ENCODE measurements around the gene FUBP3.
A peak's percentile ranks its signal among the peaks of the same experiment; 100 is the strongest.
"Not testable (repeated sequence)": the region's sequence is repeated elsewhere in the genome, so short reads cannot be mapped to it uniquely, and the experiment has no call there.

FUBP3 gene

GRCh38 chr9:130664251-130665028 is 85.1 kb downstream of the FUBP3 start, which contains the start of gene PRDM12:
Gene PRDM12 (plus strand): TSS chr9:130664594. CDS start chr9:130664654, 60 bp downstream.
- DNase-seq, result no peak

GRCh38 chr9:130665029-130665430 is 85.7 kb downstream of the FUBP3 start:
- DNase-seq, result no peak

DNA sequence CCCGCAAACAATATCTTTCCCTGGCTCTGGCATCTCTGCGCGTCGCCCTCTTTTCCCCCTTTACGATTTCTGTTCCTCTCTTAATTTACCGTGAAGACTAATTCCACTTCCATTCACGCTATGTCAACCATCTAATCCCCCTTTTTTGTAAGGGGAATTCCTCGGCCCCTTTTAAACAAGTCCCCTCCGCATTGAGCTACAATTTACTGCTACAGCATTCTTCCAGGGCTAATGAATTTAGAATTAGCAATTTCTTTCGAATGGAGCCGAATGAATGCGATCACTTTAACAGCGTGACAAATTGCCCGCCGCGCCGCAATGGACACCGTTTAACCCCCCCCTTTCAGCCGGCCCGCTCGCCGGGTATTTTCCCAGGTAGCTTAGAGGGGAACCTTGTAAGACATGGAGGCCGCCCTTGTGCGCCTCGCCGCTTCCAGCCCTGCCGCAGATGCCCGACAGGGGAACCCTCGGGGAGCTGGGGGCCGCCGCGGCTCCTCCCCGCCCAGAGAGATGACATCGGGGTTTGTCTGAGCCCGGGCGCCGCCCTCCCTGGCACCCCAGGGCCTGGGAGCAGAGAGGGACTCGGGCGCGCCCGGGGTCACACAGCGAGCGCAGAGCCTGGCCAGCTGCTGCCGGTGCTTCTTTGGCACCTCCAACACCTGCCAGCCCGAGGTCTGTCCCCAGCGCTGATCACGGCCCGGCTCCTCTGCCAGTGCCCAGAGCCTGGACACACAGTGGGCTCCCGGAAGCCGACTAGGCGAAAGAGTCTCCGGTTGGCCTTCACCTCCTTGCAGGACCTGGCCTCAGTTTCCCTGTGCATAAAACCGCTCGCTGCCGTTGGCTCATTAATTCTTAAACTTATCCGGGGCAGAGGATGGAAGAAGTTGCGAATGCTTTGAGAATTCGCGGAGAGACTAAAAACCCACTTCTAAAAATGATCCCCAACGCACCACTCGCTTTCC is 86.3 kb downstream of the FUBP3 start:
- DNase-seq, result no peak

DNA sequence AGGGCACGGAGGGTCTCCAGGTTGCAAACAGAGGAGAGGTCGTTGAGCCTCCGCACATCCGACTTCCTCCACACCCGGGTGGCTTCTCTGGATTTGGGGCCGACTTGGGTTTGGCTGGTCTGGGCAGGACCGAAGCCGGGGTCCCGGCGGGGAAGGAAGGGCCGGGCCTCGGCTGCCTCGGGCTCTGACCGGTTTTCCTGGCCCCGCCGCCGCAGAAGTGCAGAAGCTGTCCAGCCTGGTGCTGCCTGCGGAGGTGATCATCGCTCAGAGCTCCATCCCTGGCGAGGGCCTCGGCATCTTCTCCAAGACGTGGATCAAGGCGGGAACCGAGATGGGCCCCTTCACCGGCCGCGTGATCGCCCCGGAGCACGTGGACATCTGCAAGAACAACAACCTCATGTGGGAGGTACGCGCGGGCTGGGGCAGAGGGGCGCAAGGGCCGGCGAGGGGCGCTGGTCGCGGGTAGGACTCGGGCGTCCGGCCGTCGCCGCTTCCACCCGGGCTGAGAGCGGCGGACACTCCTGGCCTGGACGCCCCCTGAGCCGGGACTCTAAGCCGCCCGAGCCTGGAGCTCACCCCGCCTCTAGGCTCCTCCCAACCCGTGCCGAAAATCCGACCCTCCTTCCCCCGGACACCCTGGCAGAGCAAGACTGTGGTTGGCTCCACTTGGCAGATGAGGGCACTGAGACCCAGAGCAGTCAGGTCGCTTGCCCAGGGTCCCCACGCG is 87.2 kb downstream of the FUBP3 start:
- DNase-seq, result no peak

DNA sequence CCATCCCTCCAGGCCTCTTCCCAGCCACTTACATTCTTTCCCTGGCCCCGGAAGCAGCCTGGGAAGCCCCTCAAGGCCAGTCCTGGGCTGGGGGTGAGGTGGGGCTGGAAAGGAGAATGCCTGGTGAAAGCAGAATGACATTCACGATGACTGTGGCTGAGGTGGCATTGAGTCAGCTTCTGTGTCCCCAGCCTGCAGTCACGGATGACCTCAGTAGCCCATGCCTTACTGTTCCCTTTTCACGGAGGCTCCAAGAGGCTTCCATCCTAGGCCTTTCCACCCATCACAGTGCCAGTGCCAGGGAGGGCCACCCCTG is 87.7 kb downstream of the FUBP3 start:
- DNase-seq, result no peak

- DNase-seq, result no peak
Observed at GRCh38 chr9:130668196-130668595, 88.8 kb downstream of the FUBP3 start.

DNA sequence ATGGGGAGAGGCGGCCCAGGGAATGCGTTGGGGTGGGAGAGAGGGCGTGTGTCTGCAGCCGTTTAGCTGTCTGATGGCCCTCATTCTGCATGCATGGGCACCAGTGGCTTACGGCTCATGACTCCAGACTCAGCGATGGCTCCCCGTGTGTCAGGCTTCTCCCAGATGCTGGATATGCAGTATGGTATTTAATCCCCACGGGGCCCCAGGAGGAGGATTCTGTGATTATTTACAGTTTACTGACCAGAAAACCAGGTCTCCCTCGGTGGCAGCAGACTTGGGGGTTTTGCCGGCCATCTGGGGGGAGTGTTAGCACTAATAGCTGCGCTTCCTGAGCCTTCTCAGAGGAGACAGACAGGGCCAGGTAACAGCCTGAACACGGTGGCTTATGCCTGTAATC is 89.3 kb downstream of the FUBP3 start:
- no peak for DNase-seq

DNA sequence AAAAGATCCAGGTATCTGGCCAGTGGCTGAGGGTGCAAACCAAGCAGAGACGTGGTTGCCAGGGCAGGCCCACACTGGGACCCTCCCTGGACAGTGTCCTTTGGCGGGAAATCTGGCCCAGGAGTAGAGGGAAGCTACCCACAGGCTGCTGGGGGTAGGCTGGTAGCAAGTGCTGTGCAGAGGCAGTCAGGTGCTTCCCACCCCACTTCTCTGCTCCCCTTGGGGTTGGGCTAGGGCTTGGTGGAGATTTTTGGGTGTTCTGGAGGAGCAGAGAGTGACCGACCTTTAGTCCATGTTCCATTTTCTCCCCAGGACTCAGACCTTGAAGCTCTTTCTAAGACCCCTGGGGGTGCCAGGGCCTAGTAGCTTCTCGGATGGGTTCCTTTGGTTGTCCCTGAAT is 90.6 kb downstream of the FUBP3 start:
- DNase-seq, result no peak

DNA sequence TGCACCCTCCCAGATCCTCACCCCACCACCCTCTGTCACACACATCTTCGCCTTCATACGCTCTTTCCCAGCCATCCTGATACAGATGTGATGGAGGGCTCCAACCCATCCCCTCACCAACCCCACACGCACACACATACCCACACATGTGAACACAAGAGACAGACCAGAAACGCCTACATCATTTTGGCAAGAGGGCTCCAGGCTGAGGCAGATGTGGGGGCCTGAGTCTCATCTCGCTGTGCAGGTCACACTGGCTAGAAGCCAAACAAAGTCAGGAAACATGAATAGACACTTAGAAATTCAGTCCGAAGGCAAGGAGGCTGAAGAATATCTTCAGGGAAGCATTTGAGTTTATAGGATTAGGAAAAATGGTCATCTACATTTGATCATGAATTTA is 91.3 kb downstream of the FUBP3 start:
- no peak for DNase-seq

DNA sequence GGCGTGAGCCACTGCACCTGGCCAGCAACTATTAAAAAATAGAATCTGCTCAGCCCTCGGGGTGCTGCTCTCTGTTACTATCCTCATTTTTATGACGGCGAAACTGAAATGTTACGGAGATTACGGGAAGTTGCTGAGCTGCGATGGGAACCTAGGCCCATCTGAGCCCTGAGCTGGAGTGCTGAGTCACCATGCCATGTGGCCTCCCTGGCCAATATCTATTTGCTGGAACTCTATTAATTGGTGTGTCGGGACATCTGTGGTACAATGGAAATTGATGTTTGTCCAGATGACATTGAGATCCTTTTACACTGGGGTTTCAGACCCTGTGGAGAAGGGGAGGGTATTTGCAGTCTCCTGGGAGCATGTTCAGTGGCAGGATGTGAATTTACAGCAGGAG is 93.1 kb downstream of the FUBP3 start:
- no peak for DNase-seq

DNA sequence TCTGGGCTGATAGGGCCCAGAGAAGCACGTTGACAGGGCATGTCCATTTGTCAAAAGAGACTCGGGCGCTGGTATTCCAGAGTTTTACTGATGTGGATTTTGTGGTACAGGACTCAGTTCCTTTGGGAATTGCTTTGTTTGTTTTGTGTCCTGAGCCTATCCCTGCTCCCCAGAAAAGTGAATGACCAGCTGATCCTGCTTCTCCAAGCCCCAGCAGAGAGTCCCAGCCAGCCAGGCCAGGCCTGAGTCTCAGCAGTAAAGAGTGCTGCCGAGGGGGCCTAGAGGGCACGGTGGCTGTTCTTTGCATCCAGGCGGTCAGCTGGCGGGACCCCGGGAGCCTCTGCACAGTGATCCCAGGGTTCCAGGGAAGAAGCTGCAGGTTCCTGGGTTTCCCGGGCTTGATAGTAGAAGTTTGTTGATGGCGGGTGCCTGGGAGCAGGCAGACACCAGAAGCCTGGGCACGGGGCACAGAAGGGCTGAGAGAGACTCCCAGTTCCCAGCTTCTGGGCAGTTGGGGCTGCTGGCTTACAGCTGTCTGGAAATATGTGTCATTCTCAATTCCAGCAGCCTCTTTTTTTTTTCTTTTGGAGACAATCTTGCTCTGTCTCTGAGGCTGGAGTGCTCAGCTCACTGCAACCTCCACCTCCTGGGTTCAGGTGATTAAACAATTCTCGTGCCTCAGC is 93.7 kb downstream of the FUBP3 start:
- DNase-seq, result no peak

DNA sequence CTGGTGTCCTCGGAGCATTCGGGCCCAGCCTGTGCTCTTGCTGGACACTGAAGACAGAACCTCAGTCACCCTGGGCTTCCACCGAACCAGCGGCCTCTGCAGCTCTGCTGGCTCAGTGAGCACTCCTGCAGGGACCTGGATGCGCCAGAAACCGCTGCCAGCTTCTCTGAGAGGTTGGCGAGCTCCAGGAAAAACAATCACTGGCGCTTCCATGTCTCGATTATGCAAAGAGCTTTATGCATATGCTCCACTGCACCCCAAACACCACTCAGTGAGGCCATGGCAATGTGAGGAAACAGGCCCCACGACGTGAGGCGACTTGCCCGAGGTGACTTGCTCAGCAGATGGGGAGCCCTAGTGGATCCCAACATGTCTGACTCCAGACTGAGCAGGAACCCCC is 96.0 kb downstream of the FUBP3 start:
- DNase-seq, result no peak

DNA sequence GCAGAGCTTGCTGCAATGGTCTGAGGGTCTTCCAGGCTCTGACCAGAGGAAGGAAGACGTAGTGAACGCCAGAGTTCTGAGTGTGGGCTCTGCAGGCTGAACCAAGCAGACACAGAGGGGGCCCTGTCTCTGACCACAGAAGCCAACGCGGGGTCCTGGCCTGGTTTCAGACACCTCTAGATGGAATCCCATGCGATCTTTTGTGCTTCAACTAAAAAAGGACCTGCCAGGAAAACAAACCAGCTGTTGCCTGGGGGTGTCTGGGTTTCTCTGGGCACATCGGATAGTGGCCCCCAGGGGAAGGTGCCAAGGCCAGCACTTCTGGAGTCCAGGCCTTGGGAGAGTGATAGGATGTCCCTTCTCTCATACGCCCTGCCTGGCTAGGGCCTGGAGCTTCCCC is 97.9 kb downstream of the FUBP3 start:
- no peak for DNase-seq

DNA sequence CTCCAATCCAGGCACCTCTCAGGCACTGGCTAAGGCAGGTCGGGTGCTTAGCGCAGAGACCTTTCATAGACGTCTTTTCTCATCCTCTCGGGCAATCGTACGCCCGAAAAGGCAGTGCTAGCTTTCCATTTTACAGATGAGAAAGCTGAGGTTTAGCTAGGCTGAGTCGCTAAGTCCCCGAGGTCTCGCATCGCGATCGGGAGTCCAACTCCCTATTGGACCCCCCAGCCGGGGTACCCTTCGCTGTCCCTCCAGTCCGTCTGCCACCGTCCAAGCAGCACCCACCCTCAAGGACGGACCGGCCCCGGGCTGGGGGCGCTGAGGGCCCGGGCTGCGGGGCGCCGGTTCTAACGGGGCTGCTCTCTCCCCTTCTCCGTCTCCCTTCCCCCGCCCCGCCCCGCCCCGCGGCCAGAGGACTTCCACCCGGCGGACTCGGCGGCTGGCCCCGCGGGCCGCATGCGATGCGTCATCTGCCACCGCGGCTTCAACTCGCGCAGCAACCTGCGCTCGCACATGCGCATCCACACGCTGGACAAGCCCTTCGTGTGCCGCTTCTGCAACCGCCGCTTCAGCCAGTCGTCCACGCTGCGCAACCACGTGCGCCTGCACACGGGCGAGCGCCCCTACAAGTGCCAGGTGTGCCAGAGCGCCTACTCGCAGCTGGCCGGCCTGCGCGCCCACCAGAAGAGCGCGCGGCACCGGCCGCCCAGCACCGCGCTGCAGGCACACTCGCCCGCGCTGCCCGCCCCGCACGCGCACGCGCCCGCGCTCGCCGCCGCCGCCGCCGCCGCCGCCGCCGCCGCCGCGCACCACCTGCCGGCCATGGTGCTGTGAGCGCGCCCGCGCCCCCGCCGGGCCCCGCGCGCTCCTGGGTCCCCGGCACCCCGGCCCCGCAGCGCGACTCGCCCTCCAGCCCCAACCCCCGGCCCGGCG is 101.7 kb downstream of the FUBP3 start:
- peak; percentile 33 for DNase-seq

GRCh38 chr9:130681769-130682420 is 102.5 kb downstream of the FUBP3 start:
- DNase-seq, result no peak

DNA sequence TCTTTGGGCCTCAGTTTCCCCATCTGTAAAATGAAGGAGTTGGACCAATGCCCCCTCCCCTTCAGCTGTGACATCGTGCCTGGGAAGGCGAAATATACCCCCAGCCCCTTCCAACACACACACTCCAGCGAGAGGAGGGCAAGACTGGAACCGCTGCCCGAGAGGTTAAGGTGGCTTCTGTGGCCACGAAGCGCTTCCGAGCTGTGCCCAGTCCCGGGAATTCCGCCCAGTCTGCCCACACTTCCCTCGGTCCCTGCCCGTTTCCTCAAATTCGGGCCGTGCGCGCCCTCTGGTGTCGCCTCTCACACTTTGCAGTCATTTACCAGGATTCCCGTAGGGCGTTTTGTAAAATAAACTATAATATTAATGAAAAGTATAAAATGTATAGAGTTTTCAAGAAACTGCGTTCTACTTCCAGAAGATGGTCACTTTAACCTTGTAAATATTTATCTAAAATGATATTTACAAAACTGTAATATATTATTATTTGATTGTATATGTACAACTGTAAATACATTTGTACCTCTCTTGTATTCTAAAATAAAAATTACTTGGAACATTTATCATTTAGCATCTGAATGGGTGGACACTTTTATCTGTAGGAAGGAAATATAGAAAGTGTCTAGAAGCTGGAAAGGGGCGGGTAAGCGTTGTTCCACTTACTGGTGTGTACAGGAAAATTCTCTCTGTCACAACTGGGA is 103.2 kb downstream of the FUBP3 start:
- peak; percentile 45 for DNase-seq

DNA sequence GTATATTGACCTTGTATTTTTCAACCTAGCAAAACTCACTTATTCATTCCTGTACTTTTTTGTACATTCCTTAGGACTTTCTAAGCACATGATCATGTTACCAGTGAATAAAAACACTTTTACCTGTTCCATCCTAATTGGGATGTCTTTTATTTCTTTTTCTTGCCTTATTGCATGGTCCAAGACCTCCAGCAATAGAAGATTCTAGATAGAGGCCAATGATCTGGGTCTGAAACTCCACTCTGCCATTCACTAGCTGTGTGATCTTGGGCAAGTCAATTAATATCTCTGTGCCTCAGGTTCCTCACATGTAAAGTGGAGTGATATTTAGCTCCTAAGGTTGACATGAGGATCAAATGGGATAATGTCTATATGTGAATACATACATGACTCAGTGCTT is 105.7 kb downstream of the FUBP3 start:
- DNase-seq, result no peak

DNA sequence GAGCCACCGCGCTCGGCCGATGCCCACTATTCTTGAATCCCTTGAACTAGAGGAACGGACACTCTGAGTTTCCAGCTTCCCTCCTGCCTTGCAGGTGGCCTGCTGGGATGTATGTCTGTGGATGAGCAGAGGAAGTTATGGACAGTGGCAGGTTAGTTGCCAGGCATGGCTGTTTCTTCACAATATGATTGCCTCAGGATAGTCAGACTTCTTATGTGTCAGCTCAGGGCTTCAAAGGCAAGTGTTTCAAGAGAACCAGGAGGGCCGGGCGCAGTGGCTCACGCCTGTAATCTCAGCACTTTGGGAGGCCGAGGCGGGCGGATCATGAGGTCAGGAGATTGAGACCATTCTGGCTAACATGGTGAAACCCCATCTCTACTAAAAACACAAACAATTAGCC is 106.6 kb downstream of the FUBP3 start:
- not testable (repeated sequence) for DNase-seq

GRCh38 chr9:130687615-130688014 is 108.2 kb downstream of the FUBP3 start:
- no peak for DNase-seq

All from activated T-cell treated with anti-CD3 and anti-CD28 coated beads for 4 hours (primary cell).